ENCODE results near the gene MAGEL2. TPM values are rescaled to one million over a fixed set of nuclear protein-coding genes. Genes with fewer than 3 reads are reported as not detected.
A peak's percentile ranks its signal among the peaks of the same experiment; 100 is the strongest.

Gene MAGEL2
- total RNA-seq, 1 experiment from 2014 or later, result not detected

DNA sequence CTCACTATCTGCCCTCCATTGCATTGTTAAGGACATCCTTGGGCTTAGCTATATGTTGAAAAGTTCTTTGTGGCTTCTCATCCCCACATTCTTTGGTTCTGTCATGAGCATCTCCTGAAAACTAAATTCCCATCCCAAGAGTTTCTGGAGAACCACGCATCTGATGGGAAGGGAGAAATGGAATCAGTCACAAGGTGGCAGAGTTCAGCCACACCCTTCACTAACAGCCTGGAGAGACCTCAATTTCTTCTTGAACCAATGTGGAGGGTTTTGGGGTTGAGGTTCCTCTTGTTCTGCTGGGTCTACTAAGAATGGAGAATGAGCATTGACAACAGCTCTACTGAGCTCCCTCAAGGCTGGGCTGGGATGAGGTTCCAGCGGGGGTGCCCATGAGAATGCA, 15.6 kb upstream of the MAGEL2 start (continued):
- TF ChIP-seq REST (IDR thresholded peaks at IDR 0.05; ENCODE audit: low read depth) (no peak), CBX3 (IDR thresholded peaks at IDR 0.05; ENCODE audit: low read depth) (no peak)

DNA sequence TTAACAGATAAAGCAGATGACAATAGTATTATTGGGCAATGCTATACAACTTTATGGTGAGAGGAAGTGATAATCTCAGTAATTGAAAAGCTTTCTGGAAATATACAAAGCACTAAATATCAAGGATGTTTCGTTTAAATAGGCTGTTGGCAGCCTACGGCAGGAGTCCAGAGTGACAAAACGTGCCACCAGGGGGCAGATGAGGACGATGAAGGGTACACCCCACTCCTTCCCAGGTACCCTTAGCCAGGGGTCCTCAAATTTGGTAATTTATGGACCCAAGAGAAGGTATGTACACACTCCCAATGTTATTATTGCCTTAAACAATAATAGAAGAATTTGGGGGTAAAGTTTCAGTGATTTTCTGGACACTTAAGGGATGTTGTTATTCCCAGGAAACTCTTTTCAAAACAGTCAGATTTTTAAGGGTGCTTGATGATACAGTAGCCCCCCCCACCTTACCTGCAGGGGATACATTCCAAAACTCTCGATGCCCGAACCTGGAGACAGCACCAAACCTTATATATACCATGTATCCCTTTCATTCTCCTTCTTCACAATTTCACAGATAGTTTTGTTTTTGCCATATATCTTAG, 1.4 kb upstream of the MAGEL2 start:
- CTCF ChIA-PET, result no interaction called here
- H3K9me3 ChIP-seq (ENCODE audit: control insufficient read depth in 1 of 2, insufficient read depth in 1 of 2, low read depth in 1 of 2, low read length in 2 of 2), result no peaks in the 10 kb centered on the region
- RAD21 ChIA-PET (ENCODE audit: low non-redundant PET in 1 of 2, low total read pairs in 2 of 2, uncharacterized antibody in 2 of 2, unreplicated experiment in 2 of 2), result no interaction called here
- no peak overlapping the region for H3K4me2 ChIP-seq (ENCODE audit: low read length)
- BruUV-seq (replicated peaks), result no TSS peak
- H3K9me2 ChIP-seq (ENCODE audit: insufficient read depth), result no peaks in the 10 kb centered on the region
- H3K36me3 ChIP-seq (ENCODE audit: control insufficient read depth in 1 of 2, insufficient read depth in 2 of 2, low read length in 2 of 2), result no peaks in the 10 kb centered on the region
- DNase-seq (ENCODE audit: low read depth, low spot score), result no peak
- H3K27me3 ChIP-seq (ENCODE audit: insufficient read depth, low read length), result no peaks in the 10 kb centered on the region
- intact Hi-C loops (cut with micrococcal nuclease), result loop anchor here (5.0 to 10.0 kb wide), 2 partner anchors 1786 to 1853 kb away; partner anchors contain the start of gene UBE3A
- H3K4me3 ChIP-seq (replicated peaks in 1 of 2; ENCODE audit: low read depth in 1 of 2, low read length in 2 of 2), result no peak overlapping the region
- no peak overlapping the region for H2AFZ ChIP-seq (ENCODE audit: low read depth, low read length, poor library complexity, severe bottlenecking)
- POLR2A ChIA-PET, result no interaction called here
- peak; percentile 57; the same call in 1 of the 2 replicates for ATAC-seq
- no peak for TF ChIP-seq FOSL1 (IDR thresholded peaks at IDR 0.05; ENCODE audit: low read depth)
- TF ChIP-seq RAD21 (IDR thresholded peaks at IDR 0.05; ENCODE audit: low read depth), result peak; percentile 16; the same call in 1 of the 2 replicates
- peak in 2 of 3 experiments; percentile 54 to 61; a peak in 4 of 6 replicates for TF ChIP-seq CTCF (IDR thresholded peaks at IDR 0.05 in 2 of 3, conservative IDR thresholded peaks at IDR 0.05 in 1 of 3; ENCODE audit: borderline replicate concordance in 1 of 3, insufficient read depth in 1 of 3, low read depth in 2 of 3, low read length in 2 of 3)
- no peak for TF ChIP-seq SRF (IDR thresholded peaks at IDR 0.05; ENCODE audit: low read depth)
- TF ChIP-seq ELF1 (IDR thresholded peaks at IDR 0.05; ENCODE audit: borderline replicate concordance, low read depth), result no peak
- no peak overlapping the region for H3K27ac ChIP-seq (ENCODE audit: low read depth, low read length)
- no peak overlapping the region for H3K9ac ChIP-seq (ENCODE audit: low read length)
- H3K79me2 ChIP-seq (ENCODE audit: insufficient read depth, low read length), result no peaks in the 10 kb centered on the region
- no peaks in the 10 kb centered on the region for H4K20me1 ChIP-seq (ENCODE audit: insufficient read depth)
- no peaks in the 10 kb centered on the region for H3K4me1 ChIP-seq (ENCODE audit: control insufficient read depth in 1 of 2, insufficient read depth in 2 of 2, low read length in 2 of 2)
